NCI-H446 (cell line): ENCODE results near the gene GIPC3.
"Not testable (repeated sequence)": the region's sequence is repeated elsewhere in the genome, so short reads cannot be mapped to it uniquely, and the experiment has no call there.

Experiments used
- DNase-seq, 2 experiments: peaks; one replicate each; lab custom pipeline; 2025; lab: John Stamatoyannopoulos, UW

GIPC3 gene

DNA sequence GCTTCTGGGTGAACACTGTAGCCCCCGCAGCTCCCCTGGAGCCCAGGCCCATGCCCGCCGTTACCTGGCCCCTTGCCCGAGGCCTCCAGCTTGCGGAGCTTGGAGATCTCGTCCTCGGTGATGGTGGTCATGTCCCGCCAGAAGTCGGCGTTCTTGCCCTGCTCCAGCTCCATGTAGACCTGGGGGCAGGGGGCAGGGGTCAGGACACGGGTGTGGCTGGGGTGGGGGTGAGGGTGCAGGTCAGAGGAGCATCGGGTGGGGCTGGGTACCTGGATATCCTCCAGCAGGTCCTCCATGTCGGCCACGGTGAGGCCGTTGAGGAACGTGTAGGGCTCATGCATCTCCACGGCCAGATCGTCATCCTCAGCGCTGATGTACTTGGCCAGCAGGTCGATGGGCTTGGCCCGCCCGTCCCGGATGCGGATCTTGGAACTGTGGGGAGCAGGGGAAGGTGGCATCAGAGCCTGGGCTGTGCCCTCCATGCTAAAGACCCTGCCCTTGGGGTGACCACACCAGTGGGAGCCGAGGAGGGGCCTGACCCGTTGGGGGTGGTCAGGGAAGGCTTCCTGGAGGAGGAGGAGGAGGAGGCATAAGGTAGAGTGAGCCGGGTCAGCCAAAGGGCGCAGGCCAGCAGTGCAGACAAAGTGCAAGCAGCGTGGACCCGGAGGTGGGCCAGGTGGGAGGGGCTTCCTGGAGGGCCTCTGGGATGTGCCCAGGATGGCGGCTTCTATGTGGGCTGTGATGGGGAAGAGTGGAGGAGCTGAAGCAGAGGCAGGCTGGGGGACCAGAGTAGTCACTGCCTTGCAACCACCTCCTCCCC lies 33.7 kb downstream of the GIPC3 start:
- DNase-seq = no peak

DNA sequence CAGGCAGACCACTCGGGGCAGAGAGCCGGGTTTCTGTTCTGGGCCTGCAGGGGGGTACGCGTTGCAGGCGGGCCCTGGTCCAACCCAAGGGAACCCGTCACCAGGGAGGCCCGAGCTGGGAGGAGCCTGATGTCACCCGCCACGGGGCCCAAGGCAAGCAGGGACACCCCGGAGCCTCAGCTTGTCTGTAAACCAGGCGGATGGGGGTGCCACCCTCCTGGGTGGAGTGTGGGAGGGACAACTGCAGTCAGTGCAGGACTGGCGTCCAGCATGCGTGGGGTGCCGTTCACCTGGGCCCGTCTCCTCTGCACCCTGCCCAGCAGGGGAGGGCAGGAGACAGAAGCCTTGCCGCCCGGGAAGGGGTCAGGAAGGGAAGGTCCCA lies 34.3 kb downstream of the GIPC3 start:
- DNase-seq = no peak

DNA sequence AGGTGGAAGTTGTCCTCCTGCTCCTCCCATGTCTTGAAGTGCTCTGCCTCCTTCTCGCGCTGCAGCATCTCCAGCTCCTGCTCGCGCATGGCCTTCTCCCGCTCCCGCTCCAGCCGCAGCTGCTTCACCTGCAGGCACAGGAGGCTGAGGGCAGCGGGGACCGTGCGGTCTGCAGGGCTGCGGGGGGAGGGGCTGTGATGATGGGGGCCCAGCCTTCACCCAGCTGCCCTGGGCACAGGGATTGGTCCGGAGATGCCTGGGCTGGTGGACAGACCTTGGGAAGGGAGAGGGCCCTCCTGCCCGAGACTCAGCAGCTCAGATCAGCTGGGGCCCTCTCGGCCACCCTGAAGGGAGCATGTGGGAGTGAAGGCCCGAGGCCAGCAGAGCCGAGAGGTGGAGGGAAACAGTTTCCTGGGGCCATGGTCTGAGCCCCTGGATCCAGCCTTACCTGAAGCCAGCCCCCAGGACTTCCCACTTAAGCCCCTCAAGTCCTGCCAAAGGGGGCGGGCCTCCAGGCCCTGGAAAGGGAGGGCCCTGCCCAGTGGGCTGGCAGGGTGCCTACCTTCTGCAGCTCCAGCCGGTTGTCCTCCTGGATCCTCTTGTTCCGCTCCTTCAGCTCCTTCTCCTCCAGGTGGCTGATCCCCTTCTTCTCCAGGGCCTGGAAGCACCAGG lies 35.0 kb downstream of the GIPC3 start:
- no peak for DNase-seq

DNA sequence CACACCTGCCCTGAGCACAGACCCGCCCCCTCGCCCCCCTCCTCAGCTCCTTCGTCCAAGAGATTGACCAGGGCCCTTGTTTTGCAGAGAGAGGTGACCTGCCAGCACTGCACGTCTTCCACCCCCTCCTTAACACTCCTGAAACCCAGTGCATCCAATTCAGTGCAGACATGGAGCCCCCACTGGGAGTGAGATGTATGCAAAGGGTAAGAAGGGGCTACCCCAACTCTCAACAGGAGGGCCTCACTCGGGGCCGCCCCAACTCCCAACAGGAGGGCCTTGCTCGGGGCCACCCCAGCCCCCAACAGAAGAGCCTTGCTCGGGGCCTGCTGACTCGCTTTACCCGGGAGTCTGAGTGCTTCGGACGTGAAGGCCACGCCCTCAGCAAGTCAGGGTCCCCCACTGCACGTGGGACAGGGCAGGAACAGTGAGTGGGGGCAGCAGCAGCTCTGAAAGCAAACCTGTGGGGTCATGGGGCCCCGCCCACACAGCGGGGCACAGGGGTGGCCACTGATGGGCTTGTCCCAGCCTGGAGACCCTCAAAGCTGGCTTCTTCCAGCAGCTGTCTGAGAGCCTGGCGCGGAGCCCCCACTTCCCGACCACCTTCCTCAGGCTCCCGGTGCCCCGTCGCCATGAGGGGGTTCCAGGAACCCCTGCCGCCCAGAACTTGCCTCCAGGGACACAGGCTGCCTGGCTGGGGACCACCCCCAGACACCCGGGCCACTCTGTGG lies 35.7 kb downstream of the GIPC3 start:
- DNase-seq = no peak

DNA sequence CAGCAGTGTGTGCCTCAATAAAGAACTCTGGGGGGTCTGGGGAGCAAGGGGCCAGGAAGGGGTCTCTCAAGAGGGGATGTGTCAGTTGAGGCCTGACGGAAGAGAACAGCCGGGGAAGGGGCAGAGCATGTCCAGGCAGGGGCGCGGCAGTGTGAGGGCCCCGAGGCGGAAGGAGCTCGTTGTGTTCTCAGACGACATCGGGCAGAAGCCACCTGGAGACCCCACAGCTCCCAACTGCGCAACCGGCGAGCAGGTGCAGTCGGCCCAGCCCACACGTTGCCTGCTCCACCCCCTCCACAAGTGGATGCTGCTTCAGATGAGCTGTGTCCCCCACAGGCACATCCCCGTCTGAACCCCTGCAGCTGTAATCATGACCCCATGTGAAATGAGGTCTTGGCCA lies 36.4 kb downstream of the GIPC3 start:
- no peak for DNase-seq

DNA sequence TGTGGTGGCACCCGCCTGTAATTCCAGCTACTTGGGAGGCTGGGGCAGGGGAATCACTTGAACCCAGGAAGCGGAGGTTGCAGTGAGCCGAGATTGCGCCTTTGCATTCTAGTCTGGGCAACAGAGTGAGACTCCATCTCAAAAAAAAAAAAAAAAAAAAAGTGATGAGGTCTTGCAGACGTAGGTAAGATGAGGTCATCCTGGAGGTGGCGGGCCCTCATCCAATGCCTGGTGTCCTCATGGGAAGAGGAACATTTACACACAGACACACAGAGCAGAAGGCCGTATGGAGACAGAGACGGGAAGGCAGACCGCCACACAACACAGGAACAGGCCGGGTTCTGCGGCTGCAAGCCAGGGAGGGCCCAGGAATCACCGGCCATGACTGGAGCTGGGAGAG lies 36.9 kb downstream of the GIPC3 start:
- no peak for DNase-seq

DNA sequence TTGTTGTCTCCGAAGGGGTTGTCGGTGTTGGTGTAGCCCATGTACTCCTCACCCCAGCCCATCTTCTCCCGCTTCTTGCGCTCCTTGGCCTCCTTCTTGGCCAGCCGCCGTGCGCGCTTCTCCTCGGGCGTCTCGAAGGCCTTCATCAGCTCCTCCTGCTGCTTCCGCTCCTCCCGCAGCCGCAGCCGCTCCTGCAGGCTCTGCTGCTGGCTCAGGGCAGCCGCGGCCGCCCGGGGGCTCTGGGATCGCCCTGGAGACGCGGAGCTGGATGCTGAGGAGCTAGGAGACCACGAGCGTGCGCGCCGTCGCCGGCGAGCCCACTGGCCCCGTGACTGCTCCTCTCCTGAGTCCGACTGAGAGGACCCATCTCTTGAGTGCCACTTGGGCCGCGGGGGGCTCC lies 38.4 kb downstream of the GIPC3 start:
- no peak for DNase-seq

DNA sequence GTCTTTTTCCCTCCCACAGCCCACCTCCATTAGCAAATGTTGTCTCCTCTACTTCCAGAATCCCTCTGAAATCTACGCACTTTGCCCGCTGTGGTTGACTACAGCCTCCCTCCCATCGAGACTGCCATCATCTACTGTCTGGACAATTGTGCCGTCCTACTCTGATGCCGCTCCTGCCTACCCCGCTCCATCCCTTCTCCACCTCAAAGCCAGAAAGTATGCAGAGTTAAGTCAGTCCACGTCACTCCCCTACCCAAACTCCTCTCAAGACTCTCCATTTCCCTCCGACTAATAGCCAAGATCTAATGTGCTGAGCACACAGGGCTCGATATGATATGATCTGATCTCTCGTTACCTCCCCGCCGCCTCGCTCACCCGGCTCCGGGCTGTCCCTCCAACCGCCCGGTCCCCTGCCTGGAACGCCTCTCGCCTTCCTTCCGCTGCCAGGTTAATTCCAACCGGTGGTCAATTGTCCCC lies 40.8 kb downstream of the GIPC3 start:
- DNase-seq = no peak

DNA sequence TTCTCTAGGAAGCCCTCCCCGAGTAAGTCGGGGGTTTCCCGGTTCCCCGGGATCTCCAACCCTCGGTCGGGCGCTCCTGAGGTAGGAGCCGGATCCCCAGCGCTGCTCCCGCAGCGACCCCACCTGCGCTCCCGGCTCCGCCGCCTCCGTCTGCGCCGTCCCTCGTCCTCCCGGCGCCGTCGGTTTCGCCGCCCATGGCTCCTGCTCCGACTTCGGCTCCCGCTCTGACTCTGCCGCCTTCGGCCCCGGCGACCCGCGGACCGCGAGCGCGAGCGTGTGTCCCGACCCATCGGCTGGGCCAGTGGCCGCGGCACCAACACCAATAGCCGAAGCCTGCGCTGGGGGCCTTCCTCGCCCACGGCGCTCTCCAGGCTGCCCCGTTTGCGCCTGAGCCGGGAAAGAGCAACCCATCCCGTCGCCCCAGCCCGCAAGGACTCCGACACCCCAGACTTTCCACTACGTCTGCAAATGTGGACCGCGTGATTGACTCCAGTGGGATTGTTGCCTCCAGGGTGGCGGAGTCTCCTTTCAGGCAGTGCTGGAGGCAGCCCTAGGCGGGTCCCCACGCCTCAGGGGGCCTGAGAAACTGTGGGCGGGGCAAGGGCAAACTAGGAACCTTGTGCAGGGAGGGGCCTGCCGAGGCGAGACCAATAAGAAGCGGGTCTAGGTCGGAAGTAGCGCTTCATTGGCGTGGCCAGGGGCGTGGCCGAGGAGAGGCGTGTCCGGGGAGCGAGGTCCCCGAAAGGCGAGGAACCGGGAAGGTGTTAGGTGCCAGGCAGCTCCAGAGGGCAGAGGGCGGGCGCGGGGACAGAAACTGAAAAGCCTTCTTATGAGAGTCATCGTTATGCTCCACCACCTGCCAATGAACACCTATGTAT lies 41.4 kb downstream of the GIPC3 start, which contains the start of gene CACTIN:
Gene CACTIN (minus strand): TSS at position 318 of the 878 bp plus-strand sequence. CDS start 28 bp downstream, at position 290.
- DNase-seq = peak; percentile 98 to 99

DNA sequence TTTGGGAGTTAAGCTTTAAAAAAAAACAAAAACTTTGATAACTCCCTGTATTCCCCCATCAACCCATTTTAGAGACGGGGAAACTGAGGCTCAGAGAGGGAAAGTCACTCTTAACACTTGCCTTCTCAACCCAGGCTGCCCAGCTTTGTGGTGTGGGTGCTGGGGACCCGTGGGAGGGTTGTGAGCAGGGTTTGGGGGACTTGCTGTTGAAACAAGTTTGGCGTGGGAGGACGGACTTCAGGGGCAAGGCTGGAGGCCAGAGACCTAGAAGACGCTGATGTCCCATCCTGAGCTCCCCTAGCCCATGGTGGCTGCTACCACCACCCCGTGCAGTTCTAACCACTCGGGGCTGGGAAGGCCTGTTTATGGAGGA lies 42.1 kb downstream of the GIPC3 start:
- DNase-seq = no peak

DNA sequence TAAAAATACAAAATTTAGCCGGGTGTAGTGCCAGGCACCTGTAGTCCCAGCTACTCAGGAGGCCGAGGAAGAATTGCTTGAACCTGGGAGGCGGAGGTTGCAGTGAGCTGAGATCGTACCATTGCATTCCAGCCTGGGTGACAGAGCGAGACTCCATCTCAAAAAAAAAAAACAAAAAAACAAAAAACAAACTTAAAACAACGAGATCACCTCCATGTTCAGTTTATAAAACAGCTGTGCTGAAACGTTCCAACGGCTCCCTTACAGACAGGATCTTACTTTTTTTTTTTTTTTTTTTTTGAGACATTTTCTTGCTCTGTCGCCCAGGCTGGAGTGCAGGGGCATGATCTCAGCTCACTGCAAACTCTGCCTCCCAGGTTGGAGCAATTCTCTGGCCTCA lies 43.5 kb downstream of the GIPC3 start:
- not testable (repeated sequence) for DNase-seq

DNA sequence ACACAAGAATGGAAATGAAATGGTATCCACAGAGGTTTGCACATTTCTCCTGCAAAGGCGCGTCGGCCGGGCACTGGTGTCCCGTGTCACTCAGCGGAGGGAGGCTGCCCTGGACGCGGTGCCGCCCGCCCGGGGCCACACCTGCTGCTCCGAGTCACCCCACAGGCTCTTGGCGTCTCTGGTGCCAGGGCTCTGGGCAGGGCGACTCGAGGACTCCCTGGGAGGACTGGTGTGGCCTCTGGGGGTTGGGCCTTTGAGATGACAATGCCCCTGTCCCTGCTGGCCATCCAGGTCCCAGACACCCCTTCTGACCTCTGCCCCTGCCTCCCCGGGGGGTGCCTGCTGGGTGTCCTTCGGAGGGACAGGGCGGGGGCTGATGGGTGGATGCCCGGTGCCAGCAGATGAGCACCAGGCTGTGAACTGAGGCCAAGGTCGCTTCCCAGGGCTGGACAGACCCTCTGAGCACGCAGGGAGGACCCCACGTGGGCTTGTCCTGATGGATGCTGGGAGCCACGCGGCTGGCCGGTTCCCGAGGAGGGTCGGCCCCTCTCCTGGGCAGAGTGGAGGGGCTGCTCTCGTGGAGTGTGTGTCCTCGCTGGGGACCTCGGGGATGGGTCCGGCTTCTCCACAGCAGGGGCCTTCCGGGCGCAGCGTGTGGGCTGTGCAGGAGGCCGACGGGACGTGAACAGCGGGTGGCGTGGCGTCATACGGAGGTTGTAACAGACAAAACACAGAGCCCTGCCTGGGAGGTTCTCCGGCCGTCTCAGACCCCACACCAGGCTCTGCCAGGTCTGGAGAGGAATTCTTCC lies 46.0 kb downstream of the GIPC3 start:
- DNase-seq = no peak

DNA sequence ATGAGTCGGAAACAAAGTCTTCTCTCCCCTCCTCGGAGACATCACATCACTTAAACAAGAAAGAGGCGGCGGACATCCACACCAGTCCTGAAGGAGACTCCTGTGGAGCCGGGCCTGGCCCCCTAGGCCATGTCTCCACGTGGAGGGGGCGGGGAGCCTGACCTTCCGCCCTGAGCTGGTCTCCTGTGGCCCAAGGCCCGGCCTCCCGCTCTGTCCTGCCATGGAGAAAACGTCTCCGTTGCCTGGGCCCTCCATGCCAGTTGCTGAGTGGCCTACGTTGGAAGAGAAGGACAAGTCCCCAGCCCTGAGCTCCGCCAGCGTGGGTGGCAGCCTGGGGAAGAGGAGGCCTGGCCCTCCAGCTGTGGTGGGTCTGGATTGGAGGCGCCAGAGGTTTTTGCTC lies 46.8 kb downstream of the GIPC3 start:
- DNase-seq = no peak

DNA sequence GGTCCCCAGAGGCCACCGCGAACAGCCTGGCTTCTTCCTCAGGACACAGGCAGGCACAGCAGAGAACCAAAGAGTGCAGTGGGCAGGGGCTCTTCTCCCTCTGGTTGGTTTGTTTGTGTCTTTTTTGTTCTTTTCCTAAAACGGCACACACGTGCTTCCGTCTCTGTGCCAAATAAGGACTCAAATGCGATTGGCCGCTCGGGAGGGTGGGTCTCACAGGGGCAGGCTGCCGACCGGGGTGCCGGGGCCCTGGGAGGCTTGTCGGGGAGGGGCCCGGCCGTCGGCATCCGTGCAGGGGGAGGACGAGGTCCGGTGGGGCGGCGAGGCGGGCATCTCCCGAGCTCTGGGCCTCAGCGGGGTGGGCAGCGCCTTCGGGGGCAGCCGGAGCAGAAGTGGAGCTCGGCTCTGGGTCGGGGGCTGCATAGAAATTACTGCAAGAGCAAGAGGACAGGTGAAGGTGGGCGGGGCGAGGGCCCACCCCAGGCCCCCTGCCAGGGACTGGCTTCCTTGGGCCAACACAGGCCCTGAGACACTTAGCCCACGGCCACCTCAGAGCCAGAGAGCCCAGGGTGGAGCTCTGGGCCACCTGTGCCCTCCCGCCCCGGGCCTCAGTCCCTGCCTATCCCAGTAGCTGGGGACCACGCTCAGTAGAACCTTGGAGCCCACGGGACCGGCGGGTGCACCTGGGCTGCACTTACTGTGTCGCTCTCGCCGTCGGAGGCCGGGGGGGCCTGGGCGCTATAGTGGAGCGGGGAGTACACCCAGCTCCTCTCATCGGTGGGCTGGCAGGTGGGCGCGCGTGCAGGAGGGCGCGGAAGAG lies 47.7 kb downstream of the GIPC3 start:
- no peak for DNase-seq

DNA sequence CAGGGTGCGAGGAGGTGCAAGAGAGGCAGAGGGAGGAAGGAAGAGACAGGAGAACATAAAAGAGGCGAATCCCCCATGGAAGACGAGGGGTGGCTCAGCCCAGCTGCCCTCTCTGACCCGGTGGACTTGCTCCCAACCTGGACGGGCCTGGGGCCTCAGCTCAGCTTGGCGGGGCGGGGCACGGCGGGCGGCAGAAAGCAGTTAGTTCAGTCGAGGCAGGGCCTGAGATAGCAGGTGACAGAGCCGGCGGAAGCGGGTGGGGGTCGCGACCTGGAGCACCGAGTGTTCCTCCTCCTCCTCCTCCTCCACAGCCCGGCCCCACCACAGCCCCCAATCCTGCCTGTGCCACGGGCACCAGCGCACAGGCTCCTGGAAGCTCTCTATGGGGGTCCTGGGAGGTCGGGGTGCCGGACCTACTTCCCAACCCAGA lies 48.3 kb downstream of the GIPC3 start:
- DNase-seq = no peak

DNA sequence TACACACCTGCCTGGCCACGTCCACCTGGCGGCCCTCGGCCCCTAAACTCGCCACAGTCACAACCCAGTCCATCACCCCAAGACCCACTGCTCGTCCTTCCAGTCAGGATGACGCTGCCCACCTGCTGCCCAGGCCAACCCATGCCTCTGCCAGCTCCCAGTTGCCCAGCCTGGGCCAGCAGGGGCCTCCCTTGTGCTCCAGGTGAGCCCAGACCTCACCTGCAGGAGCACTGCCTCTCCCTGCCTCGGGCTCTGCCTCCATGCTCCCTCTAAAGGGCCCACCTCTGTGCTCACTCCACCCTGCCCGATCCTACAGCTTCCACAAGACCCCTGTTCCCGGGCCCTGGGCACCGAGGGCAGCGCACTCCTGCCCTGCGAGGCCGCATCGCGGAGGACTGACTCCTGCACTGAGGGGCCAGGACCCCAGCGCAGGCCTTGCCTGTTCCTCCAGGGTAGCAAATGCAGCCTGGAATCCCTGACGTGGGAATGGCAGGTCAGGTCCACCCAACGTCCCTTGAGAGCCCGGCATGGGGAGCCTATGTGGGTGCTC lies 49.3 kb downstream of the GIPC3 start:
- no peak for DNase-seq

DNA sequence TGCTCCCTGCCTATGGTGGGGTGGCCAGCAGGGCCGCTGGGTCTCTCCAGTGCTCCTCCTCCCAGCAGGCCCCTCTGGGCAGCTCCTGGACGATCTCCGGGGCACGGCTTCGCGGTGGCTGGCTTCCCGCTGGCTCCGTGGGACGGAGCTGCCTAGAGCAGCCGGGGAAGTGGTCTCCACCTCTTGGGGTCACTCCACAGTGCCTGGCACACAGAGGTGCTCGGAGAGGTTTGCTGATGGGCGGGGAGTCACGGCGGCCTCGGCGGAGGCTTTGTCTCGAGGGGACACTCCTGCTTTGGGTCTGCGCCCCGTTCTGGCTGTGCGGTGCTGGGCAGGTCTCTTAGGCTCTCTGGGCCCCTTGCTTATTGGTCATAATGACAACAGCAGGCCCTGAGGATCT lies 51.2 kb downstream of the GIPC3 start:
- DNase-seq = no peak

DNA sequence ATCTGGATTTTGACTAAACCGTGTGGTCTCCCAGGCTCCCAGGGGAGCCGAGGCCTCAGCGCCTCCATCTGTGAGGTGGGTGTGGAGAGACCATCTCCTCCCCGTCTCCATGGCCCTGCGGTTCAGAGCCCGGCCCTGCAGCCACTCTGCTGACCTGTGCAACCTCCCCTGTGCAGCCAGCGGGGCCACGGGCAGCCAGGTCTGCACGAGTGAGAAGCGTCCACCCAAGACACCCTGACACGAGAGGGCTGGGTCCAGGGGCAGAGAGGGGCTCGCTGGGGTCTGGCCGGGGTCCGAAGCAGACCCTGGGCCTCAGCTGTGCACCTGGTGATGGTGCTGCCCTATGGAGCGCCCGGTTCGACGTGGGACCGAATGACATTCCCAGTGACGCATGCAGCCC lies 51.7 kb downstream of the GIPC3 start:
- no peak for DNase-seq

DNA sequence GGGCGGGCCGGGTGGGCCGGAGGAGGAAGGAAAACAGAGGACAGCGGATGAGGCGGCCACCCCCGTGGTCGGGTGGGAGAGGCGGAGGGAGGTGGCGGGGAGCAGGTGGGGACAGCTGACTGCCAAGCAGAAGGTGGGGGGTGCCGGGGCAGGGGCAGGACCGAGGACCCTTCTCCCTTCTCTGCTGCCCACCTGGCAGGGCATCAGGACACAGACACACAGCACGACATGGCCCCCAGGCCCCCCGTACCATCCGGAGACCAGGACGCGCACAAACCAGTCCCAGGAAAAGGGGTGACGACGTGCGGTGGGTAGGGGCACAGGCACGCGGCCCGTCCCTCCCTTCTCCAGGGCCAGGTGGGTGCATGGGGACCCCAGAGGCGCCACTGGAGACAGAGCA lies 52.3 kb downstream of the GIPC3 start:
- no peak for DNase-seq
